Measurements from ENCODE around the gene CHMP1B. TPM values are rescaled to one million over a fixed set of nuclear protein-coding genes. Genes with fewer than 3 reads are reported as not detected.

Gene CHMP1B
- total and polyA plus RNA-seq, 2 experiments from 2014 or later: 42.8 to 46.9 TPM

DNA sequence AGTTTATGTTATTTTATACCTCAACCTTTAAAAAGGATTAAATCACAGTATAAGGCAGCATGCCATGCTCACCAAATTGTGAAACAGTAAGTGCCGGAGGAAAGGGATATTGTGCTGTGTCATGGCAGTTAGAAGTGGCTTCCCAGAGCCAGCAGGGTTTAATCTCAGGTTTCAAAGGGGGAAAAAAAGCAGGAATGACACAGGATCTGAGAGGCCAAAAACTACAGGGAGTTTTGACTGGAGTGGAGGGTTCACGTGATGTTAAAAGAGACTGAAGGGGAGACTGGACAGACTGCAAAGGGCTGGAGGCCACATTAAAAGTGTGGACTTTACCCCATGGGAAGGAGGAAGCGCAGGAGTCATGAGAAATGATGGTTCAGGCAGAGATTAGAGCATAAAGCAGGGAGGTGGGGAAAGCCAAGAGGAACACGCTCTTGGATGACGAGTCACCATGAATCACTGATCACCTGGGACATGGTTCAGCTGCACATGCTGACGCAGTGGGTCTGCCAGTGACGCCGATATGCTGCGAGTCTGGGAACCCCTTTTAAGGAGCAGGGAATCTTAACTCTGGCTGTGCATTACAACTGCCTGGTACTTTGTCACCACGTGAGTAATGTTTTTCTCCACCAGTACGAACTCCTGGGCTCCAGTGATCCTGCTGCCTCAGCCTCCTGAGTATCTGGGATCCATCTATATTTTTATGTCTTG is 6.1 kb downstream of the CHMP1B start:
- no peak overlapping the region for H3K4me3 ChIP-seq
- TF ChIP-seq, protein P1, sequence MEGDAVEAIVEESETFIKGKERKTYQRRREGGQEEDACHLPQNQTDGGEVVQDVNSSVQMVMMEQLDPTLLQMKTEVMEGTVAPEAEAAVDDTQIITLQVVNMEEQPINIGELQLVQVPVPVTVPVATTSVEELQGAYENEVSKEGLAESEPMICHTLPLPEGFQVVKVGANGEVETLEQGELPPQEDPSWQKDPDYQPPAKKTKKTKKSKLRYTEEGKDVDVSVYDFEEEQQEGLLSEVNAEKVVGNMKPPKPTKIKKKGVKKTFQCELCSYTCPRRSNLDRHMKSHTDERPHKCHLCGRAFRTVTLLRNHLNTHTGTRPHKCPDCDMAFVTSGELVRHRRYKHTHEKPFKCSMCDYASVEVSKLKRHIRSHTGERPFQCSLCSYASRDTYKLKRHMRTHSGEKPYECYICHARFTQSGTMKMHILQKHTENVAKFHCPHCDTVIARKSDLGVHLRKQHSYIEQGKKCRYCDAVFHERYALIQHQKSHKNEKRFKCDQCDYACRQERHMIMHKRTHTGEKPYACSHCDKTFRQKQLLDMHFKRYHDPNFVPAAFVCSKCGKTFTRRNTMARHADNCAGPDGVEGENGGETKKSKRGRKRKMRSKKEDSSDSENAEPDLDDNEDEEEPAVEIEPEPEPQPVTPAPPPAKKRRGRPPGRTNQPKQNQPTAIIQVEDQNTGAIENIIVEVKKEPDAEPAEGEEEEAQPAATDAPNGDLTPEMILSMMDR (IDR thresholded peaks at IDR 0.05; ENCODE audit: low read depth, low read length): no peak

DNA sequence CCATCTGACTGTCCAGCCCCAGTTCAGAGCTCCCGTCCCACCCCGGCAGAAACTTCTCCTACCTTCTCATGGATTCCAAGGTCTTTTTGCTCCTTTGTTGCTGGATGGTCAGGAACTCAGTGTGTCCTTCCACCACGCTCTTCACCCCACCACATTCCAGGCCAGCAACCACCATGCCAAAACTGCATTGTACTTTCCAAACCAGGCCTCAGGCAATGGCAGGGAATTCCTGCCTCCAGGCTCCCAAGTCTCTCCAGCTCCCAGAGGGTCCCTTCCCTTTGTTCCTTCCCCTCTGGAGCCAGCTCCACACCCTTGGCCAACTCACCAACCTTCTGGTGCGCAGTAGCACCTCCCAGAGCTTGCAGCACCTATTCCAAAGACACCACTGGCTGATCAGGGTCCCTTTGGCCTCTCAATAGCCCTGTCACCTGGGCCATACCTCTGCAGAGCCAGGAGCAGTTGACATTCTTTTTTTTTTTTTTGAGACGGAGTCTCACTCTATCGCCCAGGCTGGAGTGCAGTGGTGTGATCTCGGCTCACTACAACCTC is 8.1 kb downstream of the CHMP1B start:
- no peak for DNase-seq (ENCODE audit: low read depth in 1 of 2, low spot score in 1 of 2)
- TF ChIP-seq, protein P1 (IDR thresholded peaks at IDR 0.05; ENCODE audit: low read depth, low read length): no peak
- H3K27ac ChIP-seq: no peak overlapping the region

More for the DNA sequence above, 6.1 kb downstream of the CHMP1B start:
- Histone ChIP-seq H3K36me3 (no peaks in the 10 kb centered on the region), H3K9me3 (ENCODE audit: low read depth) (no peaks in the 10 kb centered on the region), H3K27ac (peak overlapping the region; percentile 94), H3K27me3 (no peaks in the 10 kb centered on the region), H3K4me1 (ENCODE audit: low read depth) (peaks cover 23% of the 10 kb centered on the region)
- peak; percentile 87 to 98 for DNase-seq (ENCODE audit: low read depth in 1 of 2, low spot score in 1 of 2)

DNA sequence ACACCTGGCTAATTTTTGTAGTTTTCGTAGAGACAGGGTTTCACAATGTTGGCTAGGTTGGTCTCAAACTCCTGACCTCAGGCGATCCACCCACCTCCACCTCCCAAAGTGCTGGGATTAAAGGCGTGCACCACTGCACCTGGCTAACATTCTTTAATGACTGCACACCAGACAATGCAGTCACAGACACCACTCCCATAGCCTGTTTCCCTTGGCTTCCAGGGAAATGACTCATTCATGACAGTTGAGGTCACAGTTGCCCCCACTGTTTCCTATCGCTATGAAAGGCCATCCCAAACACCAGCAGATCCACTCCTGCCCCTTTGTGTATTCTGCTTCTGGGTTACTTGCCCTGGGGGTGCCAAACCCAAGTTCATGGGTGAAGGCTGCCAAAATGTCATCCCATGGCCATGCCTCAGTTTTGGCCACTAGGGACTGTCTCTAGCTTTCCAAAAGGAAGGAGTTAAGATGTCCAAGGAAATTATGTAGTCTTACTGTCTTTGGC is 8.7 kb downstream of the CHMP1B start:
- Histone ChIP-seq H3K9me3 (ENCODE audit: low read depth) (no peaks in the 10 kb centered on the region), H3K27me3 (no peaks in the 10 kb centered on the region), H3K4me1 (ENCODE audit: low read depth) (peaks cover 14% of the 10 kb centered on the region), H3K36me3 (no peaks in the 10 kb centered on the region), H3K4me3 (no peak overlapping the region), H3K27ac (no peak overlapping the region)
- DNase-seq (ENCODE audit: low read depth in 1 of 2, low spot score in 1 of 2): peak in 1 of 2 donors; percentile 52
- TF ChIP-seq, protein P1 (IDR thresholded peaks at IDR 0.05; ENCODE audit: low read depth, low read length): peak; percentile 23

More for the DNA sequence above, 8.1 kb downstream of the CHMP1B start:
- Histone ChIP-seq H3K9me3 (ENCODE audit: low read depth) (no peaks in the 10 kb centered on the region), H3K36me3 (no peaks in the 10 kb centered on the region), H3K27me3 (no peaks in the 10 kb centered on the region), H3K4me3 (no peak overlapping the region), H3K4me1 (ENCODE audit: low read depth) (peaks cover 14% of the 10 kb centered on the region)

DNA sequence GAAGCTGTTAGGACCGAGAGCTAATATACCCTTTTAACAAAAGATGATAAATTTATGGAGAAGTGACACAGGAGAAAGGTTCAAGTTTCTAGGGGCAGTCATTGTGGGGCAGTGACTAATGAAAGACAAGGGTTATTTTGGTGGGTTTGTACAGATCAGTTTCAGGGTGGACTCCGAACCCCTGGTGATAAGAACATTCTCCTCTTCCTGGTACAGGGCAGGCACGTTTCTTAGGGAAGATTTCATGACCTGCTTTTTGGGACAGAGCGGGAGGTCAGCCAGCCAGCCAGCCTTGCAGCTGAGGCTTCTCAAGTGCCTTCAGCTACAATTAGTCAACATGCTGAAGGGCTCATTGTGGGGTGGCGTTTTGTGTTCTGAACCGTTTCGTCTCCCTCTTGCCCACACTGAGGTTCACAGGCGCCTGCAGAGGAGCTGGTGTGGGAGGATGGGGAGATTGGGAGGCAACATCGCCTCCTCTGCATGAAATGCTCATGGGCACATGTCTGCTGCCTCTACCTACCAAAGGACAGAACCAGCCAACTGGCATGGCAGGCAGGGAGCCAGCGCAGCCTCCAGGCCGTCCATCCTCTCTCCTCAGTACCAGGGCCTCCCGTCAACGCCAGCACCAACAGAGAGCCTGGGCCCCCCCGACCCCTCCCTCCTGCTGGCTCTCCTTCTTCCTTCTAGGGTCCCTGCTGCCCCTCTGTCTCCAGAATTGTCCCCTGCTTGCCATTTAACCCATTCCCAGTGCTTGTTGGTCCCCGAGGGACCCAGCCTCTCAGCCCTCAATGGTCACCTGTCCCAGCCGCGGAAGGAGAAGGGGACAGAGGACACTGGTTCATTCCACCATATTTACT is 9.6 kb downstream of the CHMP1B start:
- Histone ChIP-seq H3K4me1 (ENCODE audit: low read depth) (peaks cover 14% of the 10 kb centered on the region), H3K27me3 (no peaks in the 10 kb centered on the region), H3K27ac (no peak overlapping the region), H3K9me3 (ENCODE audit: low read depth) (no peaks in the 10 kb centered on the region), H3K36me3 (no peaks in the 10 kb centered on the region), H3K4me3 (no peak overlapping the region)
- TF ChIP-seq, protein P1 (IDR thresholded peaks at IDR 0.05; ENCODE audit: low read depth, low read length): no peak
- DNase-seq (ENCODE audit: low read depth in 1 of 2, low spot score in 1 of 2): no peak

DNA sequence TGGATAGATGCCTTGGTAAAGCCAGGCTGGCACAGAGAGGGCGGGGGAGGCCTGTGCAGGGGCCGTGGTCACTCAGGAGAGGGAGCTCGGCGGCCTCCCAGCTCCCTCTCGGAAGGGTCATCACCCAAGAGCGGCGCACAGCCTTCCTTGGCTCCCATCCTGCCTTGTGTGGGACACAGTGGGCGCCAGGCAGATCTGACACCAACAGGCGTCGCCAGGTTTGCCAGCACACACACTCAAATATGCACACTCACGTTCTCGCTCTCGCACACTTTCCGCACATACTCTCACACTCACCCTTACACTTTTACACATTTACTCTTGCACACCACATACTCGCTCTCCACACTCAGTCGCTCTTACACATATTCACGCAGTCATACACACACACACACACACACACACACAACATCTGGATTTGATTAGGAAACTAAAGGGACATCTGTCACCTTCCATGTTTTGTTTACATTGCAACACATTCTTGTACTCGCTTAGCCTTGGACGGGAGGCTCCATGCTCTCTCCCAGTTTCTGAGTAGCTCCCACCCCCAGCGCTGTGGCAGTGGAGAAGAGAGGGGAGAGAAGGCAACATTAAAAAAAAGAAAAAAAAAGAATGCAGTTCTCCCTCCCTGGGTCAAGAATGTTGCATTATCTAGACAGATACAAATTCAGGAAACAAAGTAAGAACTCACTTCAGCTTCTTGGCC is 10.5 kb downstream of the CHMP1B start:
- no peaks in the 10 kb centered on the region for H3K36me3 ChIP-seq
- TF ChIP-seq, protein P1 (IDR thresholded peaks at IDR 0.05; ENCODE audit: low read depth, low read length): no peak
- H3K4me1 ChIP-seq (ENCODE audit: low read depth): peaks cover 14% of the 10 kb centered on the region
- no peaks in the 10 kb centered on the region for H3K9me3 ChIP-seq (ENCODE audit: low read depth)
- no peak overlapping the region for H3K4me3 ChIP-seq
- H3K27me3 ChIP-seq: no peaks in the 10 kb centered on the region
- peak in 1 of 2 donors; percentile 72 for DNase-seq (ENCODE audit: low read depth in 1 of 2, low spot score in 1 of 2)
- no peak overlapping the region for H3K27ac ChIP-seq
